ENCODE results near the gene MS4A4E. TPM values are rescaled to one million over a fixed set of nuclear protein-coding genes. Genes with fewer than 3 reads are reported as not detected.

MS4A4E gene
- total and polyA plus RNA-seq, 2 of the 13 experiments (the other 11 are each of a cell fraction or from before 2014, with no cell fraction given) = not detected

DNA sequence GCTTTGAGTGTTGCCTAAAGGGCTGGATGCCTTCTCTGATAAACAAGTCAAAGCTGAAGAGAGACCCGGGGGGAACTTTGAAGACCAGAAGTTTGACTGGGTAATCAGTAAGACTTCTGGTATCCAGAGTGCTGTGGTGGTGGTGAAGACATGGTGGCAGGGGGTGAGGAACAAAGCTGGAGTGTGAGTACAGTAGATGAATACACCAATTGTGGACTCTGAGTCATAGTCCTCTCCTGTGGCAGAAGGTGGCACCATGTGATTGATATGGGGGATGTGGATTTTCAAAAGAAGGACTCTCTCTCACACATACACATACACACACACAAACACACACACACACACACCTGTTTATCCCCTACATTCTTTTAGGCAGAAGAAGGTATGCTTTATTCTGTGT lies 72.4 kb downstream of the MS4A4E start (continued):
- no peak for TF ChIP-seq GLI4 (CRISPR knock-in tag; IDR thresholded peaks at IDR 0.05; ENCODE audit: borderline replicate concordance)
- no peak for TF ChIP-seq ZNF281 (CRISPR knock-in tag; IDR thresholded peaks at IDR 0.05; ENCODE audit: borderline replicate concordance)
- TF ChIP-seq ZBTB42 (CRISPR knock-in tag; IDR thresholded peaks at IDR 0.05) = no peak

DNA sequence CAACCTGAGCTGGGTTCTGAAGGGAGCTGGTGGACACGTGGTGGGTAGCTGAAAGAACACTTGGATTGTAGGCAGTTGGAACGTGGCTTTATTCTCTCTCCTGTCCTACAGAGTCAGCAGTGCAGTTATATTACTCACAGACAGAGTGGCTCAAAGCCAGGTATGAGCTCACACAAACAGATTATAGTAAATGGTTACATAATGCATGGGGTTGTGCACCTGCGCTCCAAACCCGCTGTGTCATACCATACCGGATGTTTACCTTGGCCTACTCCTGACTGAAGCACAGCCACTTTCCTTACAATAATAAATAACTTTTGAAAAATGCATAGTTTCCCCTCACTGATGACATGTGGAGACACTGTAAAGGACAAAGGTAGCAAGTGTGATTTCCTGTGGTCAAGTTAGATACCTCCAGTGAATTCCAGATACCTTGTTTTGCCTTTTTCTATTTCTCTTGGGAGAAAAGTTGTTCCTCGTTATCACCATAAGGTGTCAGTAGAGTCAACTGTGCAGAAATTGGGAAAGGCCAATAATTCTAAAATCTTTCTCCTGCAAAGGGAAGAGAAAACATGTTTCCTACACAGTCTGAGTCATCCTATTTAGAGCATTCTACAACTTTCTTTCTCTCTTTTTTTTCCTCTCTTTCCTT lies 73.5 kb downstream of the MS4A4E start:
- in situ Hi-C loops (cut with HindIII; ENCODE audit: extremely low pct_ligation_motif_present, low pct_unique_long_range_greater_than_20kb) = no loop called here
- FAIRE-seq (no peak), DNase-seq (ENCODE audit: low spot score) (peak; percentile 33), ATAC-seq (no peak)
- Histone ChIP-seq H3K9ac (ENCODE audit: insufficient read depth, low read depth, low read length) (no peak overlapping the region), H3K4me1 (ENCODE audit: insufficient read depth, low read length) (no peaks in the 10 kb centered on the region), H3K27me3 (ENCODE audit: control insufficient read depth in 1 of 2, insufficient read depth in 2 of 2, low read length in 2 of 2) (no peaks in the 10 kb centered on the region), H3K36me3 (replicated peaks in 1 of 2; ENCODE audit: control insufficient read depth in 1 of 2, insufficient read depth in 2 of 2, low read length in 2 of 2) (no peaks in the 10 kb centered on the region), H2AFZ (ENCODE audit: low read length) (no peak overlapping the region), H3K4me2 (ENCODE audit: low read depth, low read length) (no peak overlapping the region), H3K9me3 (ENCODE audit: low read length) (no peaks in the 10 kb centered on the region), H3K79me2 (ENCODE audit: insufficient read depth, low read length) (no peaks in the 10 kb centered on the region), H4K20me1 (ENCODE audit: insufficient read depth, low read length) (no peaks in the 10 kb centered on the region), H3K27ac (ENCODE audit: extremely low read length, insufficient read depth, low read length) (no peak overlapping the region), H3K4me3 (replicated peaks in 1 of 3; ENCODE audit: insufficient read depth in 1 of 3, low read depth in 2 of 3, low read length in 3 of 3) (no peak overlapping the region)
- intact Hi-C loops (cut with micrococcal nuclease; ENCODE audit: unreplicated experiment) = loop anchor here (2.0 kb wide), 1 partner anchor 23 kb away; no protein-coding TSS in a partner anchor
- 38% methylated on average over 6 of the region's 6 CpGs for WGBS (ENCODE audit: low lambda C conversion rate)
- ChIA-PET CTCF (ENCODE audit: low intra/inter-chr PET ratio, low total read pairs) (interaction anchor here (1.0 to 1.2 kb wide), 3 partner anchors 24 to 82 kb away, joined by 4 read pairs; no protein-coding TSS in a partner anchor), POLR2A (no interaction called here)
- no TSS peak for BruUV-seq (replicated peaks)
- TF ChIP-seq, protein P1, sequence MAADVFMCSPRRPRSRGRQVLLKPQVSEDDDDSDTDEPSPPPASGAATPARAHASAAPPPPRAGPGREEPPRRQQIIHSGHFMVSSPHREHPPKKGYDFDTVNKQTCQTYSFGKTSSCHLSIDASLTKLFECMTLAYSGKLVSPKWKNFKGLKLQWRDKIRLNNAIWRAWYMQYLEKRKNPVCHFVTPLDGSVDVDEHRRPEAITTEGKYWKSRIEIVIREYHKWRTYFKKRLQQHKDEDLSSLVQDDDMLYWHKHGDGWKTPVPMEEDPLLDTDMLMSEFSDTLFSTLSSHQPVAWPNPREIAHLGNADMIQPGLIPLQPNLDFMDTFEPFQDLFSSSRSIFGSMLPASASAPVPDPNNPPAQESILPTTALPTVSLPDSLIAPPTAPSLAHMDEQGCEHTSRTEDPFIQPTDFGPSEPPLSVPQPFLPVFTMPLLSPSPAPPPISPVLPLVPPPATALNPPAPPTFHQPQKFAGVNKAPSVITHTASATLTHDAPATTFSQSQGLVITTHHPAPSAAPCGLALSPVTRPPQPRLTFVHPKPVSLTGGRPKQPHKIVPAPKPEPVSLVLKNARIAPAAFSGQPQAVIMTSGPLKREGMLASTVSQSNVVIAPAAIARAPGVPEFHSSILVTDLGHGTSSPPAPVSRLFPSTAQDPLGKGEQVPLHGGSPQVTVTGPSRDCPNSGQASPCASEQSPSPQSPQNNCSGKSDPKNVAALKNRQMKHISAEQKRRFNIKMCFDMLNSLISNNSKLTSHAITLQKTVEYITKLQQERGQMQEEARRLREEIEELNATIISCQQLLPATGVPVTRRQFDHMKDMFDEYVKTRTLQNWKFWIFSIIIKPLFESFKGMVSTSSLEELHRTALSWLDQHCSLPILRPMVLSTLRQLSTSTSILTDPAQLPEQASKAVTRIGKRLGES (CRISPR knock-in tag; IDR thresholded peaks at IDR 0.05; ENCODE audit: borderline replicate concordance) = no peak
- TF ChIP-seq RARG (CRISPR knock-in tag; IDR thresholded peaks at IDR 0.05; ENCODE audit: low read depth) (no peak), FOSL2 (CRISPR knock-in tag; IDR thresholded peaks at IDR 0.05) (peak; percentile 45), ZNF713 (CRISPR knock-in tag; IDR thresholded peaks at IDR 0.05) (no peak), MLX (CRISPR knock-in tag; IDR thresholded peaks at IDR 0.05) (no peak), CTCF (CRISPR knock-in tag; IDR thresholded peaks at IDR 0.05) (peak; percentile 26; the same call in 1 of the 2 replicates), REL (CRISPR knock-in tag; conservative IDR thresholded peaks at IDR 0.05) (no peak)
- TF ChIP-seq, protein P2, sequence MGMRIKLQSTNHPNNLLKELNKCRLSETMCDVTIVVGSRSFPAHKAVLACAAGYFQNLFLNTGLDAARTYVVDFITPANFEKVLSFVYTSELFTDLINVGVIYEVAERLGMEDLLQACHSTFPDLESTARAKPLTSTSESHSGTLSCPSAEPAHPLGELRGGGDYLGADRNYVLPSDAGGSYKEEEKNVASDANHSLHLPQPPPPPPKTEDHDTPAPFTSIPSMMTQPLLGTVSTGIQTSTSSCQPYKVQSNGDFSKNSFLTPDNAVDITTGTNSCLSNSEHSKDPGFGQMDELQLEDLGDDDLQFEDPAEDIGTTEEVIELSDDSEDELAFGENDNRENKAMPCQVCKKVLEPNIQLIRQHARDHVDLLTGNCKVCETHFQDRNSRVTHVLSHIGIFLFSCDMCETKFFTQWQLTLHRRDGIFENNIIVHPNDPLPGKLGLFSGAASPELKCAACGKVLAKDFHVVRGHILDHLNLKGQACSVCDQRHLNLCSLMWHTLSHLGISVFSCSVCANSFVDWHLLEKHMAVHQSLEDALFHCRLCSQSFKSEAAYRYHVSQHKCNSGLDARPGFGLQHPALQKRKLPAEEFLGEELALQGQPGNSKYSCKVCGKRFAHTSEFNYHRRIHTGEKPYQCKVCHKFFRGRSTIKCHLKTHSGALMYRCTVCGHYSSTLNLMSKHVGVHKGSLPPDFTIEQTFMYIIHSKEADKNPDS (CRISPR knock-in tag; IDR thresholded peaks at IDR 0.05) = no peak

Measured in HepG2 (cell line).